Brain pericyte (primary cell): Measurements from ENCODE around the gene INSYN1.
A peak's percentile ranks its signal among the peaks of the same experiment; 100 is the strongest.

Experiments
- DNase-seq: peaks from one replicate; pipeline ENCODE4 v3.0.0-alpha.2; 2012; ENCODE audit warnings: low read depth, low spot score

The INSYN1 gene

DNA sequence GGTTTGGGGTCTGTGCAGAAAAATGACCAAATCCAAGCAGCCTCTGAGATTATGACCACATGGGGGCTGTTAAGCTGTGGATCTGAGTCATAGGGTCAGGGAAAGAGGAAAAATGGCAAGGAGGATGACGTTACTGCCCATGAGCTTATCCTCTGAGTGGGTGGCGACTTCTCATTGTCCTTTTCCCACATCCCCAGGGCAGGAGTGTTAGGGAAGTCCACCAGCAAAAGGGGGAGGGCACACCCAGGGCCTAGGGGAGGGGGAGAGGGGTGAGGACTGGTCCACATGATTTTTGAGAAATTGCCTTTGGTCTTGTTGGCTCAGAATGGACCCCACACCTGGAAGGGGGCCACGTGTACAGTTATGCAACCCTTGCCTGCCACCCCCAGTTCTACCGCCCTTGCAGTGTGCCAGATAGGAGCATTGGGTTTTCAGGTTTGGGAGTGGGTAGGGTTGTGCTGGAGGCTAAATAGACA lies 66.3 kb downstream of the INSYN1 start:
- DNase-seq: peak; percentile 52

- DNase-seq: no peak
These were observed 67.2 kb downstream of the INSYN1 start for GRCh38 chr15:73685981-73686380.
